K562 (cell line): Measurements from ENCODE around the gene PPP1R14D. TPM values are rescaled to one million over a fixed set of nuclear protein-coding genes. Genes with fewer than 3 reads are reported as not detected.

Experiments used
- BHLHE40 ChIP-seq: IDR thresholded peaks from 2 replicates; pipeline ENCODE4 v1.6.1; 2011; ENCODE audit warnings: low read length, improper control_type of control experiment
- CTBP1 ChIP-seq: fragments of 450-650 bp; IDR thresholded peaks from 2 replicates; pipeline ENCODE4 v1.6.1; 2016; ENCODE audit warnings: borderline replicate concordance
- ESRRA ChIP-seq: fragments of 450-650 bp; IDR thresholded peaks from 2 replicates; pipeline ENCODE4 v1.6.1; 2014; ENCODE audit warnings: low read depth, mild to moderate bottlenecking, moderate library complexity, borderline replicate concordance
- FIP1L1 ChIP-seq: fragments of 200-400 bp; formaldehyde crosslinking; IDR thresholded peaks from 2 replicates; pipeline ENCODE4 v1.6.1; 2018; ENCODE audit warnings: mild to moderate bottlenecking, low read depth, low read length; ENCODE audit not compliant: poor library complexity, severe bottlenecking
- FOXP1 ChIP-seq: sonication (generic); formaldehyde crosslinking; IDR thresholded peaks from 2 replicates; pipeline ENCODE4 v1.8.0; 2022; ENCODE audit warnings: mild to moderate bottlenecking, missing genetic modification reagents
- FUS ChIP-seq: fragments of 200-400 bp; formaldehyde crosslinking; optimal IDR thresholded peaks from 2 replicates; pipeline ENCODE3; 2017; ENCODE audit warnings: low read depth, low read length
- HDAC6 ChIP-seq: IDR thresholded peaks from 2 replicates; pipeline ENCODE4 v1.6.1; 2012; ENCODE audit warnings: low read depth, mild to moderate bottlenecking, control low read depth, inconsistent platforms, low read length, moderate library complexity
- HNRNPH1 ChIP-seq: fragments of 200-400 bp; formaldehyde crosslinking; optimal IDR thresholded peaks from 2 replicates; pipeline ENCODE3; 2017; ENCODE audit warnings: low read depth, mild to moderate bottlenecking, low read length, moderate library complexity
- JUND ChIP-seq, 2 experiments: IDR thresholded peaks; 2 replicates in 1 of 2; 3 replicates in 1 of 2; pipeline ENCODE4 v1.6.1; 2011; ENCODE audit warnings: borderline replicate concordance in 2 of 2, low read depth in 2 of 2, low read length in 2 of 2, improper control_type of control experiment in 1 of 2, missing biosample characterization in 1 of 2, missing genetic modification characterization in 1 of 2, missing genetic modification reagents in 1 of 2
- NCOA6 ChIP-seq: fragments of 450-650 bp; IDR thresholded peaks from 2 replicates; pipeline ENCODE4 v1.6.1; 2017; ENCODE audit warnings: mild to moderate bottlenecking
- PHF21A ChIP-seq: fragments of 450-650 bp; IDR thresholded peaks from 2 replicates; pipeline ENCODE4 v1.6.1; 2017; ENCODE audit warnings: low read depth, borderline replicate concordance
- RAD21 ChIP-seq, 2 experiments: fragments of 250-450 bp in 1 of 2; fragments of 450-650 bp in 1 of 2; sonication (Bioruptor Pico) in 1 of 2; formaldehyde crosslinking in 1 of 2; IDR thresholded peaks in 1 of 2; conservative IDR thresholded peaks in 1 of 2; 2 replicates each; pipeline versions ENCODE4 v1.4.0 to v1.8.0; 2020 to 2022; ENCODE audit warnings: mild to moderate bottlenecking in 2 of 2, moderate library complexity in 1 of 2
- RBM25 ChIP-seq: fragments of 200-400 bp; formaldehyde crosslinking; IDR thresholded peaks from 2 replicates; pipeline ENCODE4 v1.6.1; 2018; ENCODE audit warnings: low read length, low read depth, moderate library complexity; ENCODE audit not compliant: severe bottlenecking
- TGIF2 ChIP-seq: sonication (generic); formaldehyde crosslinking; IDR thresholded peaks from 2 replicates; pipeline ENCODE4 v1.8.1; 2022; ENCODE audit warnings: mild to moderate bottlenecking, missing genetic modification reagents, moderate library complexity
- THRAP3 ChIP-seq: fragments of 450-650 bp; IDR thresholded peaks from 2 replicates; pipeline ENCODE4 v1.6.1; 2016; ENCODE audit warnings: mild to moderate bottlenecking, inconsistent platforms, borderline replicate concordance
- ZNF184 ChIP-seq: sonication (generic); formaldehyde crosslinking; IDR thresholded peaks from 2 replicates; pipeline ENCODE4 v1.5.0; 2020; ENCODE audit warnings: missing genetic modification reagents
- ZNF707 ChIP-seq: fragments of 250-450 bp; sonication (Bioruptor Pico); conservative IDR thresholded peaks from 2 replicates; pipeline ENCODE4 v1.8.0; 2022; ENCODE audit warnings: inconsistent platforms, mild to moderate bottlenecking, moderate library complexity
- ZNF717 ChIP-seq: fragments of 250-450 bp; sonication (Bioruptor Pico); IDR thresholded peaks from 2 replicates; pipeline ENCODE4 v1.5.0; 2021
- polyA plus RNA-seq, 8 experiments: library from polyadenylated mRNA; depleted of rRNA in 4 of 8; stranded (reverse) in 5 of 8; unstranded in 3 of 8; fragments of >200 nt; fragmentation: Nextera tagmentation in 2 of 8; fragmentation: Illumina TruSeq in 1 of 8; extraction: Ambion mirVana in 2 of 8; extraction: Trizol in 1 of 8; gene quantifications; 2 replicates each; pipeline versions ENCODE4 v1.2.1 to v1.2.3, GENCODE V29; 2011 to 2014; ENCODE audit warnings: inconsistent platforms in 1 of 8, missing spikeins in 1 of 8
- total RNA-seq, 7 experiments: library from RNA; depleted of rRNA in 6 of 7; stranded (reverse); fragments of >200 nt in 6 of 7; fragmentation: Illumina TruSeq in 2 of 7; extraction: Trizol in 2 of 7; gene quantifications; 2 replicates each; pipeline versions ENCODE4 v1.2.1 to v1.2.3, GENCODE V29; 2011 to 2021; ENCODE audit warnings: low replicate concordance in 1 of 7
- TF ChIP-seq, protein P1 (sequence below): fragments of 250-450 bp; sonication (Bioruptor Pico); IDR thresholded peaks from 2 replicates; pipeline ENCODE4 v1.5.1; 2021; ENCODE audit warnings: mild to moderate bottlenecking
- TF ChIP-seq, protein P2 (sequence below): fragments of 250-450 bp; sonication (Bioruptor Pico); IDR thresholded peaks from 2 replicates; pipeline ENCODE4 v1.9.0; 2021; ENCODE audit warnings: mild to moderate bottlenecking
- TF ChIP-seq, protein P3 (sequence below): fragments of 450-650 bp; IDR thresholded peaks from one replicate; pipeline ENCODE4 v1.6.1; 2018; ENCODE audit warnings: mild to moderate bottlenecking, moderate library complexity; ENCODE audit not compliant: partially characterized antibody
- TF ChIP-seq, protein P4 (sequence below): fragments of 450-650 bp; IDR thresholded peaks from 2 replicates; pipeline ENCODE4 v1.6.1; 2016; ENCODE audit warnings: missing biosample characterization, missing genetic modification characterization

The PPP1R14D gene
- total and polyA plus RNA-seq, 9 of the 15 experiments (the other 6 are each of a cell fraction or from before 2014, with no cell fraction given) = 0.11 to 0.18 TPM; not detected in 7

DNA sequence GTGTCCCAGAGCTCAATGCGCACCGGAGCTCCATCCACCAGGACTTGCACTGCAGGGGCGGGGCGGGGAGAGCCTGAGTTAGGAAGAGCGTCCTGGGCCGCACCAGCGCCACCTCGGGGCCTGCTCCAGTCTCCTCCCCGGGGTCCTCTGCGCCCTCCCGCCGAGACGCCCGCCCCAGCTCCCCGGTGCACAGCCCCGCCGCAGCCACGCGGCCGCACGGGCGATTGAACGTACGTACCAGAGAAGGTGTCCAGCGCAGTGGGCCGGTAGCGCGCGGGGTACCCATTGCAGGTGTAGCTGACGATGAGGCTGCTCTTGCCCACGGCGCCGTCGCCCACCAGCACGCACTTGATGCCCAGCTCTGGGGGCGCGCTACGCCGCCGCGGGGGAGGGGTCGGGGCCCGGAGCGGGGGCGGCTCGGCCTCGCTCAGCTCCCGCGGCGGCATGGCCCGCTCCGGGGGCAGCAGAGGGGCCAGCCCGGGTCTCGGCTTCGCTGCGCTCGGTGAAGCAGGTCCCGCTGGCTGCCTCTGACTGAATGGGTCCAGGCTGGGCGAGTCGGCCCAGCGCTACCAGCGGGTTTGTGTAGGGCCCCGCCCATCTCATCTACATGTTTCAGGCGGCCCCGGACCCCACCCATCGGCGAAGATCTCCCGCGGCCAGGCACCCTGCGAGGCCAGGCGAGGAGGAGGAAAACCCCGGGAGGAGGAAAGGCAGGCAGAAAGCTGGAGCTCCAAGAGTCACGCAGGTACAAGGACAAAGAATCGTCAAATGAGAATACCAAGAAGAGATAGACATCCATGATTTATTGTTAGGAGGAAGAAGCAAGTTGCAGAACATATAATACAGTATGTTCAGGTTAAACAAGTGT lies 45.4 kb upstream of the PPP1R14D start, which contains the start of gene RHOV (continued):
- TF ChIP-seq, protein P1, sequence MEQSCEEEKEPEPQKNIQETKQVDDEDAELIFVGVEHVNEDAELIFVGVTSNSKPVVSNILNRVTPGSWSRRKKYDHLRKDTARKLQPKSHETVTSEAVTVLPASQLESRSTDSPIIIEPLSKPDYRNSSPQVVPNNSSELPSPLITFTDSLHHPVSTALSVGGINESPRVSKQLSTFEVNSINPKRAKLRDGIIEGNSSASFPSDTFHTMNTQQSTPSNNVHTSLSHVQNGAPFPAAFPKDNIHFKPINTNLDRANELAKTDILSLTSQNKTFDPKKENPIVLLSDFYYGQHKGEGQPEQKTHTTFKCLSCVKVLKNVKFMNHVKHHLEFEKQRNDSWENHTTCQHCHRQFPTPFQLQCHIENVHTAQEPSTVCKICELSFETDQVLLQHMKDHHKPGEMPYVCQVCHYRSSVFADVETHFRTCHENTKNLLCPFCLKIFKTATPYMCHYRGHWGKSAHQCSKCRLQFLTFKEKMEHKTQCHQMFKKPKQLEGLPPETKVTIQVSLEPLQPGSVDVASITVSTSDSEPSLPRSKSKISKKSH = no peak
- TF ChIP-seq TGIF2 (CRISPR knock-in tag) (0 out of 2 replicates have a peak, but pooled peaks have one; percentile 27), RAD21 (CRISPR knock-in tag; conservative IDR thresholded peaks at IDR 0.05 in 1 of 2, IDR thresholded peaks at IDR 0.05 in 1 of 2) (0 out of 4 replicates have a peak, but pooled peaks of 1 of the 2 experiments have one; percentile 38), THRAP3 (no peak), BHLHE40 (no peak), ZNF707 (CRISPR knock-in tag) (no peak), RBM25 (no peak), FOXP1 (CRISPR knock-in tag) (peak; percentile 75; the same call in 1 of the 2 replicates), FIP1L1 (no peak), JUND (IDR thresholded peaks at IDR 0.05; ENCODE audit: borderline replicate concordance, low read depth, low read length) (peak; percentile 34; the same call in 1 of the 2 replicates), JUND (tag; IDR thresholded peaks at IDR 0.05; ENCODE audit: borderline replicate concordance, low read depth, low read length) (no peak; the same call in 2 of the 3 replicates), ZNF717 (no peak), PHF21A (no peak), CTBP1 (peak; percentile 77), FUS (no peak), ZNF184 (CRISPR knock-in tag) (no peak), ESRRA (peak; percentile 37; the same call in 1 of the 2 replicates), HNRNPH1 (no peak), NCOA6 (no peak), HDAC6 (no peak)
- TF ChIP-seq, protein P2, sequence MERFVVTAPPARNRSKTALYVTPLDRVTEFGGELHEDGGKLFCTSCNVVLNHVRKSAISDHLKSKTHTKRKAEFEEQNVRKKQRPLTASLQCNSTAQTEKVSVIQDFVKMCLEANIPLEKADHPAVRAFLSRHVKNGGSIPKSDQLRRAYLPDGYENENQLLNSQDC = no peak
- TF ChIP-seq, protein P3, sequence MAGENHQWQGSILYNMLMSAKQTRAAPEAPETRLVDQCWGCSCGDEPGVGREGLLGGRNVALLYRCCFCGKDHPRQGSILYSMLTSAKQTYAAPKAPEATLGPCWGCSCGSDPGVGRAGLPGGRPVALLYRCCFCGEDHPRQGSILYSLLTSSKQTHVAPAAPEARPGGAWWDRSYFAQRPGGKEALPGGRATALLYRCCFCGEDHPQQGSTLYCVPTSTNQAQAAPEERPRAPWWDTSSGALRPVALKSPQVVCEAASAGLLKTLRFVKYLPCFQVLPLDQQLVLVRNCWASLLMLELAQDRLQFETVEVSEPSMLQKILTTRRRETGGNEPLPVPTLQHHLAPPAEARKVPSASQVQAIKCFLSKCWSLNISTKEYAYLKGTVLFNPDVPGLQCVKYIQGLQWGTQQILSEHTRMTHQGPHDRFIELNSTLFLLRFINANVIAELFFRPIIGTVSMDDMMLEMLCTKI = no peak
- TF ChIP-seq, protein P4, sequence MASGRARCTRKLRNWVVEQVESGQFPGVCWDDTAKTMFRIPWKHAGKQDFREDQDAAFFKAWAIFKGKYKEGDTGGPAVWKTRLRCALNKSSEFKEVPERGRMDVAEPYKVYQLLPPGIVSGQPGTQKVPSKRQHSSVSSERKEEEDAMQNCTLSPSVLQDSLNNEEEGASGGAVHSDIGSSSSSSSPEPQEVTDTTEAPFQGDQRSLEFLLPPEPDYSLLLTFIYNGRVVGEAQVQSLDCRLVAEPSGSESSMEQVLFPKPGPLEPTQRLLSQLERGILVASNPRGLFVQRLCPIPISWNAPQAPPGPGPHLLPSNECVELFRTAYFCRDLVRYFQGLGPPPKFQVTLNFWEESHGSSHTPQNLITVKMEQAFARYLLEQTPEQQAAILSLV (tag) = no peak
